ENCODE data around the gene PLG.

GRCh38 chr6:160782228-160782627 is 80.2 kb downstream of the PLG start:
- no peak for TF ChIP-seq POLR2A (IDR thresholded peaks at IDR 0.05)
- TF ChIP-seq CTCF (IDR thresholded peaks at IDR 0.05): no peak
